Nucleus accumbens (tissue), 56 donors: Measurements from ENCODE around the gene DHRS1.

Experiments
- DNase-seq, 56 donors: peaks; one replicate each; lab custom pipeline; 2025; lab: John Stamatoyannopoulos, UW

Gene DHRS1

DNA sequence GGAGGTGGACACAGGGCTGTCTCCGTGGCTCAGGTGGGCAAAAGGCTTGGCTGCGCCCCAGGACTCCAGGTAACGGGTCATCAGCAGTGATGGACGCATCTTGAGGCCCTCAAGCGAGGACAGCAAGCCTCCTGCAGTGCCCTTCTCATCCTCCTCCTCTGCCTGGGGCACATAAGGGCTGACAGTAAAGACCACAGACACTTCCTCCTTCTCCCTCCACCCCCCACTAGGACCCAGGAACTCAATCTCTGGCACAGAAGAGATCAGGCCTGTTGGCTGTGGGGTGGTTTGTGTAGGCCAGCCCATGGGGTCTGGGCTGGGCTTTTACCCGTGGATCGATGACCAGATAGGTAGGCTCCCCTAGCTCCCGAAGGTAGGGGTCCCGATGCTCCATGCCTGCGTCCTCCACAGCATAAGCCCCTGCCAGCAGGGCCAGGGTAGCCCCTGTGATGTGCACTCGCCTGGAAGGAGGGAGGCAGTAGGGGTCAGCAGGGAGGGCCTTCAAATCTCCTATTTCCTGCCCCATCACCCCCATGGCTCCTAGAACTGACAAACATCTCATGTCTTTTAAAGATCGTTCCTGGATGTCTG, 29.6 kb upstream of the DHRS1 start:
- no peak for DNase-seq

DNA sequence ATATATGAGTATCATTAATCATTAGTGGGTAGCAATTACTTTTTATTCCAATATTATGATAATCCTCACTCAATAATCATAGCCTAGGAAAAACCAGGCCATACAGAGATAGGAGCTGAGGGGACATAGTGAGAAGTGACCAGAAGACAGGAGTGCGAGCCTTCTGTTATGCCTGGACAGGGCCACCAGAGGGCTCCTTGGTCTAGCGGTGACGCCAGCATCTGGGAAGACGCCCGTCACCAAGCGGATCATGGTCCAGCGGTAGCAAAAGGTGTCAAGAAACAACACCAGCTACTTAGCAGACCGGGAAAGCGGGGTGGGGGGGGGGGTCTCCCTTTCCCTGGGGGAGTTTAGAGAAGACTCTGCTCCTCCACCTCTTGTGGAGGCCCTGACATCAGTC, 28.3 kb upstream of the DHRS1 start:
- DNase-seq: peak in 14 of 56 donors; percentile 13 to 57 (median 26)

DNA sequence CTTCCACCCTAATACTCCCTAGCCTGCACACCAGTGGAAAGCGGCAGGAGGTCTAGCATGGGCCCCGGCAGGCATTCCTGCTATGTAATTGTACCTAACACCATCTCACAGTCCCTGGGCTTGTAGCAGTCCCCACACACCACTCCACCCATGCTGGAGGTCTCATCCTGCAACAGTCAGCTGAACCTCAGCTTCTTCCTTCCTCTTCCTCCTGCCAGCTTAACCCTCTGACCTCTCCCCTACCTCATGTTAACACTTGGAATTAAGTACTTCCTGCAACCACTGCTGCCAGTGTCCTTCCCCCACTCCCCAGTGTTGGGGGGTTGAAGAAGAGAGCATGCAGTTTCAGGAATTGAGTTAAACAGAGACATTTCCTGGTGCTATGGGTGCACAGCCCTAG, 27.7 kb upstream of the DHRS1 start:
- DNase-seq: no peak

DNA sequence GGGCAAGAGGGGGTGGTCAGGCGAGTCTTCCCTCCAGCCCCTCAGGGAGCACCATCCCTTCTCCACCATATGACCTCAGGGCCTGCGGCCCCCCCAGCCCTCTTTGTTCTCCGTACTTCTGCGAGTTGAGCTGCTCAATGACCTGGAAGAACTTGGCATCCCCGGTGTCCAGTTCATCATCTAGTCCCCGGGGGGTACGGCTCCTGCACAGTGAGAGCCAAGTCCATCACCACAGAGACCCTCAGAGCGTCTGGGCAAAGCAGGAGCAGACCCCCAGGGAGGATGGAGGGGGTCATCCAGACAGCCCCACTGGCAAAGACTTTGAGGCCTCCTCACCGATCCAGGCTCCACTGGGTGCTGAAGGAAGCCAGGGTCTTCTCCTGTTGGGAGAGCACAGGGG, 26.4 kb upstream of the DHRS1 start:
- no peak for DNase-seq

DNA sequence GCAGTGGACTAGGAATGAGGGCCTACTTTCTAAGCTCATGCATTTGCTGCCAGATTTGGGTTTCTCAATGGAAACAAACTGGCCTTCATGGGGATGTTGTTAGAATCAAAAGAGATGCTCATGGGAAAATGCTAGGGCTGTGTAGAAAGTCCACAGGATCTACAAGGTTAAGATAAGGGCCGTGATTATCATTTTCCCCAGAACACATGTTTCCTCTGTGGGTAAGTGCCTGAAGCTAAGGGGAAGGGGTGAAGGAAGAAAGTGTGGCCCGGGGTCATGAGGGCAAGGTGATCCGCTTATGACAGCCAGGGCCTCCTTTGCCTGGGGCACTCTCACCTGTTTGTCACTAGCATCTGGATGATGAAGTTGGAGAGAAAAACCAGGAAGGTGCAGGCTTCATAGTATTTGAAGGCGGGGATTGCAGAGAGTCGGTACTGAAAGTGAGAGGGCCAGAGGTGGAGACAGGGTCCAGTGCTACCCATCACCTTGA, 25.5 kb upstream of the DHRS1 start:
- DNase-seq: no peak

DNA sequence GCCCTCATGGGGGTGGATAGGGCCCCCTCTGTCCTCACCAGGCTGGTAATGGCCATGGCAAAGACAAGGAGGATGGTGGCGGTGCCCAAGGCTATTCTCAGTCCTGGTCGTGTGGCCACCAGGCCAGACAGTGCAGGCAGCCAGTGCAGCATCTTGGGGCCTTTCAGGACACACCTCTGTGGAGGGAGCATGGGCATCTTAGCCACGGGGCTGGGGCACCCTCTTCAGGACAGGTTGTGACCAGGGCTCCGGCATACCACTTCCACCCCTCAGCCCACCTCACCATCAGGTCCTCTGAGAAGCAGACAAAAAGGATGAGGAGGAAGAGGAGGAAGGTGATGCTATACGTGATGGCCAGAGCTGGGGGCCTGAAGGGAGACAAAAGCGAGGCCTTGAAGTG, 24.4 kb upstream of the DHRS1 start:
- DNase-seq: no peak

DNA sequence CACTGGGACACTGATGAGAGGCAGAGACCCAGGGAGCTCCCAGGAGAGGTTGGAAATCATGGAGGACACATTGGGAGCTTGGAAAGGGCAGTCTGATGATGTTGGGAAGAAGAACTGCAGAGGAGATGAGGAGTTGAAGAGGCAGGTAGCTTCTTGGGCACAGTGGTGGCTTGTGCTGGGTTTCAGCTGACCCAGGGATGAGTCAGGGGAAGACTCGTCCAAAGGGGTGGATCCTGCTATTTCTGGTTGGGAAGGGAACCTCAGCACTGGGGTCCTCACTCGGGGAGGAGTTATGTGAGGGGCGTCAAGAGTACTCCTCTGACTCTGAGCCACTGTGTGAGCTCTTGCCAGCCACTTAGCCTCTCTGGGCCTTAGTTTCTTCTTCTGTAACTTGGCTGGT, 23.8 kb upstream of the DHRS1 start:
- no peak for DNase-seq

DNA sequence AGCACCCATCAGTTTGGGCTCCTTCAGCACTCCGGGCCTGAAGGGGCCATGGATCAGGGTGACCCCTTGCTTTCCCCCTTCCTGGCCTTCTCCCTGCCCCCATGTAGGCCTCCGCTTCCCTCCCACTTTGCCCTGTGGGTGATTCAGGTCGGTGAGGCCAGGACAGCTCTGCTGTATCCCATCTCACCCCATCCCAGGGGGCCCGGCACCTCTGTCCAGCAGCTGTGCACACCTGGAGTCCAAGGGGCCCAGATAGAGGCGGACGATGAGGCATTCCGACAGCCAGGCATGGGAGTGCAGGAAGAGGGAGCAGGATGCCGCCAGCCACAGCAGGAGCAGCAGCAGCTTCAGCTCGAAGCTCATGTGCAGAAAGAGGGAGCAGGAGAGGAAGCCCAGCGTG, 23.1 kb upstream of the DHRS1 start:
- DNase-seq: no peak

DNA sequence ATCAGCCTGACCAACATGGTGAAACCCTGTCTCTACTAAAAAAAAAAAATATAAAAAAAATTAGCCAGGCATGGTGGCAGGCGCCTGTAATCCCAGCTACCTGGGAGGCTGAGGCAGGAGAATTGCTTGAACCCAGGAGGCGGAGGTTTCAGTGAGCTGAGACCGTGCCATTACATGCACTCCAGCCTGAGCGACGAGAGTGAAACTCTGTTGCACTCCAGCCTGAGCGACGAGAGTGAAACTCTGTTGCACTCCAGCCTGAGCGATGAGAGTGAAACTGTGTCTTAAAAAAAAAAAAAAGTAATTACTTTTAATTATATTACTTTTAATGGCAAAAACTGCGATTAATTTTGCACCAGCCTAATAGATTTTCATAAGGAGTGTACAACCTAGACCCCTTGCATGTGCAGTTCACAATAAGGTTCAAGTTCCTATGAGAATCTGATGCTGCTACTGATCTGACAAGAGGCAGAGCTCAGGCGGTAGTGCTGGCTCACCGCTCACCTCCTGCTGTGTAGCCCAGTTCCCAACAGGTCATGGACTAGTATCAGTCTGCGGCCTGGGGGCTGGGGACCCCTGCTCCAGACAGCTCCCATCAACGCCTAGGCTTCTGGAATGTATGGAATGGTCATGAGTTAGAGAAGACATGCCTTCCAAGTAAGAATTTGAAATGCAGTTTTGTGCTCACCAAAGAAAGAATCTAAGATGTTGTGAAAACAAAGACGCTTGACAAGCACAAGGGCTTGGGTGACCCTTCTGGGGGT, 21.8 kb upstream of the DHRS1 start:
- no peak for DNase-seq

DNA sequence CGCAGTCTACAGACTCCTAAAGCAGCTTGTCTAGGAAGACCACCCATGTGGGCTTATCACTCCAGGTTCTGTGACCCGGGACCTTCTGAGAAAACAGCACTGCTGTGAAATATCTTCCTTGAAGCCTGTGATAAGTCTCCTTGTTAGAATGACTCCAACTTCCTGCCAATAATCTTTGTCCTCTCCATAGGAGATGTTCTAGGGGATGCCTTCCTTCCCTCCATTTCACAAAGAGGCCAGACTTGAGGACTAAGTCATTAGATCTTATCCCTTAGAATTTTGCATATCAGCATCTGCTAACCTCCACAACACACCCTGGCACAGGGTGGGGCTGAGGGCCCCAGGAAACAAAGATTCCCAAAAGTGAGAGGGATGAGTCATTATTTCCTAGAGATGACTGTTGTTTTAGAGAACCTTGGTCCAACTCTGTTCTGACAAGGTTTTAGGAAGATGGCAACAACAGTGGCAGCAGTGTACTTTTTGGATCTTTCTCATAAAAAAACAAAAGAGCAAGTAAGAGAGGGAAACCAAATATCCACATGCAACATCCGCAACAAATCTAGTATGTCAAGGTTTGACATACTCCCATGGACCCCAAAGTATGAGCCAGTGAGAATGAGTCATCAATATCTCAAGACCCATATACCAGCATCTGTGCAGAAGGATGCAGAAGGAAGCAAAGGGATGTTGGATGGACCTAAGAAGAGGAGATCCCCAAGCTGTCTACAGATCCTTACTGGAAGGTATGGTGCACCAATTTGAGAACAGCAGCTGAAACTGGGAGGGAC, 17.8 kb upstream of the DHRS1 start:
- no peak for DNase-seq

DNA sequence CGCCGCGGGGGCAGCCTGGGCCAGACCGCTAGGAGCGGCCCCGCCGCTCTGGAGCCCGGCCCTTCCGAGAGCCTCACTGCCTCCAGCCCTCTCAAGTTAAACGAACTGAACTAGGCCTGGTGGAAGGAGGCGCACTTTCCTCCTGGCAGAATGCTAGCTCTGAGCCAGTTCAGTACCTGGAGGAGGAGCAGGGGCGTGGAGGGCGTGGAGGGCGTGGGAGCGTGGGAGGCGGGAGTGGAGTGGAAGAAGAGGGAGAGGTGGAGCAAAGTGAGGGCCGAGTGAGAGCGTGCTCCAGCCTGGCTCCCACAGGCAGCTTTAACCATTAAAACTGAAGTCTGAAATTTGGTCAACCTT, 17.0 kb upstream of the DHRS1 start:
- no peak for DNase-seq

DNA sequence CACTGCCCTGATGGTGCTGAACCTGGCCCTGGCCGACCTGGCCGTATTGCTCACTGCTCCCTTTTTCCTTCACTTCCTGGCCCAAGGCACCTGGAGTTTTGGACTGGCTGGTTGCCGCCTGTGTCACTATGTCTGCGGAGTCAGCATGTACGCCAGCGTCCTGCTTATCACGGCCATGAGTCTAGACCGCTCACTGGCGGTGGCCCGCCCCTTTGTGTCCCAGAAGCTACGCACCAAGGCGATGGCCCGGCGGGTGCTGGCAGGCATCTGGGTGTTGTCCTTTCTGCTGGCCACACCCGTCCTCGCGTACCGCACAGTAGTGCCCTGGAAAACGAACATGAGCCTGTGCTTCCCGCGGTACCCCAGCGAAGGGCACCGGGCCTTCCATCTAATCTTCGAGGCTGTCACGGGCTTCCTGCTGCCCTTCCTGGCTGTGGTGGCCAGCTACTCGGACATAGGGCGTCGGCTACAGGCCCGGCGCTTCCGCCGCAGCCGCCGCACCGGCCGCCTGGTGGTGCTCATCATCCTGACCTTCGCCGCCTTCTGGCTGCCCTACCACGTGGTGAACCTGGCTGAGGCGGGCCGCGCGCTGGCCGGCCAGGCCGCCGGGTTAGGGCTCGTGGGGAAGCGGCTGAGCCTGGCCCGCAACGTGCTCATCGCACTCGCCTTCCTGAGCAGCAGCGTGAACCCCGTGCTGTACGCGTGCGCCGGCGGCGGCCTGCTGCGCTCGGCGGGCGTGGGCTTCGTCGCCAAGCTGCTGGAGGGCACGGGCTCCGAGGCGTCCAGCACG, 16.4 kb upstream of the DHRS1 start:
- DNase-seq: no peak

DNA sequence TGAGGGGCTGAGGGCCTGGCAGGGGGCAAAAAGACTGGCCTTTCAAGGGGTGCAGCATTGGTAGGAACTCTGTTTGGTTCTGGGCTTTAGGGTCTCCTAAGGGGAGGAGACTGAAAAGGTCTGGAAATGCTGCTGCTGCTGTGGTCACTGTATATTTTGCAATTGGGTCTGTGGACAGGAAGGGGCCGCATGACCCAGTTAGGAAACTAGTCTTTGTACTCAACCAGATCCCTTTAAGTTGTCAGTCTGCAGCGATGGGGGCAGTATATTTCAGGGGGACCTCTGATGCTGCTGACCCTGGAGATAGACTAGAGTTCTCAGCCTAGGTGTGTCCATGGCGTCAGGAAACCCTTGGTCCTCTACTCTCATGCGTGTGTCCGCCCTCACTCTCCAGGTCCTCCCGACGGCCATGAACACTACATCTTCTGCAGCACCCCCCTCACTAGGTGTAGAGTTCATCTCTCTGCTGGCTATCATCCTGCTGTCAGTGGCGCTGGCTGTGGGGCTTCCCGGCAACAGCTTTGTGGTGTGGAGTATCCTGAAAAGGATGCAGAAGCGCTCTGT, 15.7 kb upstream of the DHRS1 start:
- no peak for DNase-seq

DNA sequence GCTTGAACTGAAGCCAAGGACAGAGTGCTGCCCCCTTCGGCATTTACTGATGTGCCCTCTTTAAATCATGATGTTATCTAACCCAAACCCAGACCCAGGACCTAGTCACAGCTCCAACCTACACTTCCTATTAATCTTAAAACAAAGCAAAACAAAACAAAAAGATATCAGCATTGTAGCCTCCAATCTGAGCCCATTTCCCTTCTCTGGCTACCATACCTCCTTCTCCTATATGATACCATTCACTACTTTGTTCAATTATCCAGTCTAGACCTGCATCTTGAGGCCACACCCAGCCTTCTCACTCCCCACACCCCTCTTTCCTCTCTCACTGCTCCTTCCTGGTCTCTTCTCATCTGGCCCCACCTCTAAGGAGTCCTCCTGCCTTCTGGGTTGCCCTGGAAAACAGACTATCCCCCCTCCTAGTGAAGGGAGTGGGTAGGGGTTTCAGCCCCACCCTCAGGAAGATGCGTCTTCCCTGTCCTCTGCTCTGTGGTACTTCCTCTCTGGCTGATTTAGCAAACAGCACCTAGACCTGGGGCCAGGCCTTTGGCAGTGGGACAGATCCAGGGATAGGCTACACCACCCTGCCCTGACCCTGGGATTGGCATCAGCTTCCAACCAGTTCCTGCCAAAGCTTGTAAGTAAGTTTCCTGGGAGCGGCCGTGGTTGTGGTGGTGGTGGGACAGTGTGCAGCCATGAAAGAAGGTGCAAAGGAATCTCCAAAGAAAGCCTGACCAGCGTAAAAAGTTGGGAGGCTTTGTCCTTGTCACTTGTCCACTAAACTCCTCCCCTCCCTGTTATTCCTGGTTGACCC, 15.0 kb upstream of the DHRS1 start:
- DNase-seq: no peak

DNA sequence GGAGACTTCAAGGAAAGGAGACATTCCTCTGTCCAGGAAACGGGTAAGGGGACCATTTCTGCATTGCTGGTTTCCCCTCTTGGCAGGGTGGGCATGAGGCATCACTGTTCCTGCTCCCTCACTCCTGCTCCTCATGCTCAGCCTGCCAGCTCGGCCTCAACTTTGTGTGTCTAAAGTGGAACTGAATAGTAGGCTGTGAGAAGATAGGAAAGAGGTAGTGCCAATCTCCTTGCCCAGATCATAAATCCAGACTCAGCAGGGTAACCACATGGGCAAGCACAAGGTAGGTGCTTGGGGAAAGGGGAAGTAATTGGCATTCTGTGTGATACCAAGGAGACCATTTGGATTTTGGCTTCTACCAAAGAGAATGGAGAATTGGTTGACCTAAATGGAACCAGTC, 14.3 kb upstream of the DHRS1 start:
- no peak for DNase-seq

DNA sequence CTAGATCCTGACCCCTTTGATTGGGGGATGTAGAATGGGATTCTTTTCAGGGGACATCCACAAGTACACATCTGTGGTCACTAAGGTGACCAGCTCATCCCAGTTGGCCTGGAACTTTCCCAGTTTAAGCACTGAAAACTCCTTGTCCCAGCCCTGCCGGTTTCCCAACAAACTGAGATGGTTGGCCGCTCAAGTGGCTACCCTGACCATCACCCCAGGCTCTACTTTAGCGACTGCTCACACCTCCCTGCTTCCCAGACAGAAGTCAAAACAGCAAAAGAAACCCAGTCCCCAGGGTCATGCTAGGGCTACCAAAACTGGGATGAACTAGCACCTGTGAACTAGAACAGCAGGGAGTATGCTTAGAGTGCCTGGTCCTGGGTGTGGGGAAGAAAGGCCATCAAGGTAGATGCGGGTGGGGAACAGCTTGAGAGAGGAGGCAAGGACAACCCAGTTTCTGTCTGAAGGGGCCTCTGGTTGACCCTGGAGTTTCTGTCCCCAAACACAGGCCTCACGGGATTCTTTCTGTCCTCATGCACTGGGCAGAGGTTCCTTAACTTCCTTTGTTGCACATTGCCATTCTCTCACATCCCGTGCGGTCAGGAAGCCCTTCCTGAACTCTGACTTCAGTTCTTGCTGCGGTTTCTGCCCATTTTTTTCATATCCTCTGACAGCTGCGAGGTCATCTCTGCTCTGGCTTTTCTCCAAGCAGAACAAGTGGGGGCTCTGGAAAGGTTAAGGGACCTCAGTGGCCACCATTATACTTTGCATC, 13.3 kb upstream of the DHRS1 start:
- no peak for DNase-seq

DNA sequence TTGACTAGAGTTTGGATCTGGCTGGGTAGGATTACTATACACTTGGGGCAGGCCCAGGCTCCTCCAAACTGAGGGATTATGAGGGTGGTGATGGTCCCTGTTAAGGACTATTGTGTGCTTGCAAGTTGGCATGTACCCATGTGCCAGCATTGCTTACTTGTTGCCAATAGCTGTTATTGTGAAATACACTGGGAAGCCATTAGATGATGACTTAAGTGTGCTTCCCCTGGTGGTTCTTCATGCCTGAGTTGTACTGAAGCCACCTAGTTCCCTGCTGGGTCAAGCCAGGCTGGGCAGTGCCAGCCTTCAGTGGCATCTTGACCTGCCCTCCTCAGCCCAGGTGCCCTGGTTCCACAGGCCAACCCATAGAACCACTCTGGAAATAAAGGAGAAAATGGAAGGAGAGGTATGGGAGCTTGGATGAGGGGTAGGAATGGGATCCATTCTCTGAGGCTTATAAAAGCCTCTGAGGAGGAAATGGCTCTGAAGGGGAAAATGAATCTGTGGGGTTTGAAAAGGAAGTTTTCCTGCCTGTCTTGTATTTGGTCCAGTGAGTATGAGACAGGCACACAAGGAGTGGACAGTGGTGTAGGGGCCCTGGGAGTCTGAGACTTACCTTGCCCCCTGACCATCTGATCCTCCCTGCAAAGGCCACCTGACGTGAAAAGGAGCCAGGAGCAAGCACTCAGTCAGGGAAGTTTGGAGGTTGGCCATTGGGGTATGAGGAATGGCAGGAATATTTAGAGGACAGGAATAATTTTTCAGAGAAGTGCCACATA, 12.4 kb upstream of the DHRS1 start:
- no peak for DNase-seq
